K562 (cell line): Measurements from ENCODE around the gene LRRC61. TPM values are rescaled to one million over a fixed set of nuclear protein-coding genes. Genes with fewer than 3 reads are reported as not detected.

Experiments used
- ARID4B ChIP-seq: sonication (generic); formaldehyde crosslinking; IDR thresholded peaks from 2 replicates; pipeline ENCODE4 v1.8.0; 2022; ENCODE audit warnings: mild to moderate bottlenecking, missing genetic modification reagents
- BRD4 ChIP-seq: fragments of 200-600 bp; sonication (generic); IDR thresholded peaks from 2 replicates; pipeline ENCODE4 v1.6.1; 2017; ENCODE audit warnings: inconsistent platforms
- CHD2 ChIP-seq: IDR thresholded peaks from 2 replicates; pipeline ENCODE4 v1.6.1; 2011; ENCODE audit warnings: low read depth, low read length
- CLOCK ChIP-seq: fragments of 250-450 bp; sonication (Bioruptor Pico); IDR thresholded peaks from 2 replicates; pipeline ENCODE4 v1.4.0; 2020; ENCODE audit warnings: mild to moderate bottlenecking, moderate library complexity, borderline replicate concordance
- DIDO1 ChIP-seq: fragments of 450-650 bp; IDR thresholded peaks from 2 replicates; pipeline ENCODE4 v1.6.1; 2016; ENCODE audit warnings: low read depth, missing biosample characterization, missing genetic modification characterization
- ERF ChIP-seq: fragments of 450-650 bp; formaldehyde crosslinking; IDR thresholded peaks from 2 replicates; pipeline ENCODE4 v1.4.0; 2020; ENCODE audit warnings: mild to moderate bottlenecking, mixed read lengths
- FUS ChIP-seq: fragments of 200-400 bp; formaldehyde crosslinking; optimal IDR thresholded peaks from 2 replicates; pipeline ENCODE3; 2017; ENCODE audit warnings: low read depth, low read length
- PHF8 ChIP-seq: fragments of 200-600 bp; sonication (generic); IDR thresholded peaks from 2 replicates; pipeline ENCODE4 v1.6.1; 2012; ENCODE audit warnings: mixed run types, mild to moderate bottlenecking, inconsistent platforms, low read length, moderate library complexity, borderline replicate concordance
- RFX1 ChIP-seq: fragments of 450-650 bp; IDR thresholded peaks from 2 replicates; pipeline ENCODE4 v1.6.1; 2016; ENCODE audit warnings: mild to moderate bottlenecking, moderate library complexity
- SIN3A ChIP-seq, 2 experiments: fragments of 150-350 bp in 1 of 2; IDR thresholded peaks; 2 replicates each; pipeline ENCODE4 v1.6.1; 2011 to 2016; ENCODE audit warnings: borderline replicate concordance in 2 of 2, low read depth in 2 of 2, low read length in 2 of 2, mild to moderate bottlenecking in 2 of 2, moderate library complexity in 2 of 2; ENCODE audit not compliant: control insufficient read depth in 1 of 2
- SPI1 ChIP-seq: IDR thresholded peaks from 2 replicates; pipeline ENCODE4 v1.6.1; 2011; ENCODE audit warnings: low read depth, low read length, control low read depth, borderline replicate concordance
- TAF15 ChIP-seq: fragments of 200-400 bp; formaldehyde crosslinking; IDR thresholded peaks from 2 replicates; pipeline ENCODE4 v1.6.1; 2017; ENCODE audit warnings: mild to moderate bottlenecking, low read depth, low read length, moderate library complexity
- ZBTB2 ChIP-seq: fragments of 450-650 bp; IDR thresholded peaks from 2 replicates; pipeline ENCODE4 v1.6.1; 2016; ENCODE audit warnings: antibody characterized with exemption
- ZNF444 ChIP-seq: fragments of 250-450 bp; sonication (Bioruptor Pico); IDR thresholded peaks from 2 replicates; pipeline ENCODE4 v1.4.0; 2020; ENCODE audit warnings: mild to moderate bottlenecking, moderate library complexity
- polyA plus RNA-seq, 8 experiments: library from polyadenylated mRNA; depleted of rRNA in 4 of 8; stranded (reverse) in 5 of 8; unstranded in 3 of 8; fragments of >200 nt; fragmentation: Nextera tagmentation in 2 of 8; fragmentation: Illumina TruSeq in 1 of 8; extraction: Ambion mirVana in 2 of 8; extraction: Trizol in 1 of 8; gene quantifications; 2 replicates each; pipeline versions ENCODE4 v1.2.1 to v1.2.3, GENCODE V29; 2011 to 2014; ENCODE audit warnings: inconsistent platforms in 1 of 8, missing spikeins in 1 of 8
- total RNA-seq, 7 experiments: library from RNA; depleted of rRNA in 6 of 7; stranded (reverse); fragments of >200 nt in 6 of 7; fragmentation: Illumina TruSeq in 2 of 7; extraction: Trizol in 2 of 7; gene quantifications; 2 replicates each; pipeline versions ENCODE4 v1.2.1 to v1.2.3, GENCODE V29; 2011 to 2021; ENCODE audit warnings: low replicate concordance in 1 of 7
- TF ChIP-seq, protein P1 (sequence below): fragments of 450-650 bp; IDR thresholded peaks from 2 replicates; pipeline ENCODE4 v1.6.1; 2016; ENCODE audit warnings: low read depth, mild to moderate bottlenecking, moderate library complexity

The LRRC61 gene
- total and polyA plus RNA-seq, 9 of the 15 experiments (the other 6 are each of a cell fraction or from before 2014, with no cell fraction given): 1.3 to 55.2 (median 35.2) TPM

GRCh38 chr7:150368884-150369747, 46.0 kb downstream of the LRRC61 start (continued):
- no peak for TF ChIP-seq CLOCK
- no peak for TF ChIP-seq DIDO1 (tag)
- peak; percentile 28; the same call in 1 of the 2 replicates for TF ChIP-seq ERF (CRISPR knock-in tag)
- no peak for TF ChIP-seq TAF15
- TF ChIP-seq, protein P1, sequence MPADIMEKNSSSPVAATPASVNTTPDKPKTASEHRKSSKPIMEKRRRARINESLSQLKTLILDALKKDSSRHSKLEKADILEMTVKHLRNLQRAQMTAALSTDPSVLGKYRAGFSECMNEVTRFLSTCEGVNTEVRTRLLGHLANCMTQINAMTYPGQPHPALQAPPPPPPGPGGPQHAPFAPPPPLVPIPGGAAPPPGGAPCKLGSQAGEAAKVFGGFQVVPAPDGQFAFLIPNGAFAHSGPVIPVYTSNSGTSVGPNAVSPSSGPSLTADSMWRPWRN: 0 out of 2 replicates have a peak, but pooled peaks have one; percentile 11
- TF ChIP-seq FUS: peak; percentile 6
- TF ChIP-seq CHD2: no peak; the same call in 1 of the 2 replicates
- 0 out of 2 replicates have a peak, but pooled peaks have one; percentile 49 for TF ChIP-seq BRD4
- TF ChIP-seq PHF8: peak; percentile 75
- peak; percentile 53; the same call in 1 of the 2 replicates for TF ChIP-seq SPI1
- TF ChIP-seq ARID4B (CRISPR knock-in tag): no peak; the same call in 1 of the 2 replicates
- TF ChIP-seq SIN3A (IDR thresholded peaks at IDR 0.05; ENCODE audit: borderline replicate concordance in 2 of 2, control insufficient read depth in 1 of 2, low read depth in 2 of 2, low read length in 2 of 2): peak in 1 of 2 experiments; percentile 34; a peak in 1 of 4 replicates
- TF ChIP-seq ZNF444 (CRISPR knock-in tag): no peak
- TF ChIP-seq RFX1: no peak
- 0 out of 2 replicates have a peak, but pooled peaks have one; percentile 39 for TF ChIP-seq ZBTB2
